Activated T-cell treated with anti-CD3 and anti-CD28 coated beads for 48 hours (primary cell): ENCODE data around the gene ARHGAP22.

Experiments
- DNase-seq: peaks from one replicate; pipeline ENCODE4 v3.0.0-alpha.2; 2020; ENCODE audit warnings: low read depth

ARHGAP22 gene

GRCh38 chr10:48511875-48512231, 93.0 kb downstream of the ARHGAP22 start:
- DNase-seq = no peak

- no peak for DNase-seq
These were observed 93.6 kb downstream of the ARHGAP22 start for GRCh38 chr10:48511066-48511874.

- DNase-seq = no peak
These were observed 94.7 kb downstream of the ARHGAP22 start for GRCh38 chr10:48509974-48510692.

DNA sequence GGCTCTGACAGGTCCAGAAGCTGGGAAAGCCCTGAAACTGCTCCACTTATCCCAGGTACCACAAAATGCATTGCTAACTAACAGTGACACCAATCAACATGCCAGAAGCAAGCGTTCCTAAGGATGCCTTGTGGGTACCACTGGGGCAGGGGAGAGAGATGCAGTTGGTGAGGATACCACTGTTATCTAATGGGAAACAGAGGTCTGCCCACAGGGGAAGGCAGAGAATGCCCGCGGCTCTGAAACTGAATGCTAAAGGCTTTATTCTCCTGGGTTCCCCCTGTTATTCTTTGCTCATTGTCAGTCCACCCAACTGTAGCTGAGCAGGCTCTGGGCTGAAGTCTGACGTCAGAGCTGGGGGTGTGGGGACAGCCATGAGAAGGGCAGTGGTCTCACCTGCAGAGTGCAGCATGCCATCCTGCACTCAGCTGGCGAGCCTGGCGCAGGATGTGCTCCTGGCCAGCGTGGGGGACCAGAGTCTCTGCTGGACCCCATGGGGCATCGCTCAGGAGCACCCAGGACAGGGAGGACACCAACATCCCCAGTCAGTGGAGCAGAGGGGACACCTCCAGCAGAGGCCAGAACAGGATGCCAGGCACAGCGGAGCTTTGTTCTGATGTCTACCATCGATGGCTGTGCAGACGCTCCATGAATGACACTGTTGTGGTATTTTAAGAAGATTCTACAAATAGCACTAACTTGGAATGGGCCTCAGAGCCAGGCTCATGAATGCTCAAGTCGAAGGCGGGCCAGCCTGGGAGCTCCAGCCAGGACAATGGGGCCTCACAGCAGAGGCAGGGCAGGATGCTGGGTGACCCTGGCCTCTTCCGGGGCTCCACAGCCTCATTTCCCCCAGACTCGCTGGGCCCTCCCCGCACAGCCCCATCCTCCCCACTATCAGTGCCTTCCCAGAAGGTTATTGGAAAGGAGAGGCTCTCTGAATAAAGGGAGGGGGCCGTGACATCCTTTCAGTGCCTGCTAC, 95.8 kb downstream of the ARHGAP22 start:
- DNase-seq = no peak

GRCh38 chr10:48507933-48508790, 96.7 kb downstream of the ARHGAP22 start:
- no peak for DNase-seq

- DNase-seq = no peak
These were observed 97.4 kb downstream of the ARHGAP22 start for GRCh38 chr10:48507494-48507893.

DNA sequence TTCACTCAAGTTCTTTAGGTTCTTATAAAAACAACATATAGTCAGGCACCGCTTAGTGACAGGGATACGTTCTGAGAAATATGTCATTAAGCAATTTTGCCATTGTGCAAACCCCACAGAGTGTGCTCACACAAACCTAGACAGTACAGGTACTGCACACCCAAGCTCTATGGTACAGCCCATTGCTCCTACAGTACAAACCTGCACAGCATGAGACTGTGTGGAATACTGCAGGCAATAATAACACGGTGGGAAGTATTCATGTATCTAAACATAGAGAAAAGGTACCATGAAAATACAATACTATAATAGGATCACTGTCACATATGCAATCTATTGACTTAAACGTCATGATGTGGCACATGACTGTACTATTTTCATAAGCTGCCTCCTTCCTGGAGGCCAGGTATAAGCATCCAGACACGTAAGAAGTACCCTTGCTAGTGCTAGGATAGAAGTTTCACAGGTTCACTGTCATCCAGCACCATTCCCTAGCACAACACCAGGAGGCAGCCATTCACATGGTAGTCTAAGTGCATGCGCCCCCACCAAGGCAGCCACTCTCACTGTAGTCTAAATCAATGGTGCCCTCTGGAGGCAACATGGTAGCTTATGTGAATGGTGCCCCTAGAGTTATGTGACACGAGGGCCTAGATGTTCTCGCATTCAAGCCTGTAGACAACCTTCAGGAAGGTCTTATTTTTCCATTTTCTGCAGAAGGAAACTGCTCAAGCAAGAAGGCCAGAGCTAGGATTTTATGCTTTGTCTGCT, 98.5 kb downstream of the ARHGAP22 start:
- no peak for DNase-seq

- DNase-seq = no peak
These were observed 99.3 kb downstream of the ARHGAP22 start for GRCh38 chr10:48505394-48506112.

DNA sequence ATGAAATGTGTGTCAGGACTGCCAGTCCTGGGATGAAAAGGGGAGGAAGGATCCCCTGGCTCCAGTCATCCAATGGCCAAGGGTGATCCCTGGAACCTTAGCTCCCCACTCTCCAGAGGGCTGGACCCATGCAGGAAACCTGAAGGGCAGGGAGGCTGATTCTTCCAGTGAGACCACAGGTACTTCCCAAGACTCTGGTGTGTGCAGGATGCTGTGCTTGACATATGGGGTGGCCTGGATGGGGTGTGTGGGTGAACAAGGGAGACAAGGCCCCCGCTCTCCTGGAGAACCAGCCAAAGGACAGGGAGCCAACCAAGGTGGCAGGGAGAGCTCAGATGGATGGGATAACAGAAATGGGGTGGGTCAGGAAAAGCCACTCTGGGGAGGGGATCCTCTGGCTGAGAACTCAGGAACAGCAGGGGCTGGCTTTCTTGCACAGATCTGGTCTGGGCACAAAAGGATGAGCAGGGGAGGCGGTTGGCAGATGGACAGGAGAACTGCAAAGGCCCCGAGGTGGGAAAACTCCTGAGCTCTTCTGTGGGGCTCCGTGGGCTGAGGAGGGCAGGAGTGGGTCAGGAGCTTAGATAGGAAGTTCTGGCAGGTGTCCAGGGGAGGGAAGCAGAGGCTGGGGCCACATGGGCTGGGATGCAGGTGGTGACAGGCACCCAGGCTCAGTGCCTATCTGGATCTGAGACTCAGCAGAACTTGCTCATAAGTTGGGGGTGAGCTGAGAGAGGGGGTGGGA, 100.6 kb downstream of the ARHGAP22 start:
- no peak for DNase-seq

DNA sequence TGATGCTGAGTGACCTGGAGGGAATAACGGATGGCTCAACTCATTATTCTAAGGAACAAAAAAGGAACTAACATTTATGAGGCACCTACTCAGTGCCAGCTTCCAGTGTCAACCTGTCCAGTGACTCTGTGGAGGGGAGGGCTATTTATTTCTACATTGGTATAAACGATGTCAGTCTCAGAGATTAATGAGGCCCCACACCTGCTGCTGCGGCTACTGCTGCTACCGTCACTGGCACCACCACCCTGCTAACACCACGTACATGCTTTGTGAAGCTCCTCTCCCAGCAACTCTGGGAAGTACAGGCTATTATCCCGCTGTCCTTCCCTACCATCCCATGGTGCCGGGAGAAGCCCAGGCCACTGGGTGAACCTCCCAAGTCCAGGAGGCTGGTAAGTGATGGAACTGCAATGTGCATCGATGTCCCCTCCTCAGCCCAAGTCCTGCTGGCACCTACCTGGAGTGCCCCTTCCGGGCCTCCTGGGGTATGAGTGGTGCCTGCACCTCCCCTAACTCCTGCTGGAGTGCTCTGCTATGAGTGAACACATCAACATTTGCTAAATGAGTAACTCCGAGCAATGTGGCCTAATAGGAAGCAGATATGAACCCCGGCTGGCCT, 101.5 kb downstream of the ARHGAP22 start:
- no peak for DNase-seq

DNA sequence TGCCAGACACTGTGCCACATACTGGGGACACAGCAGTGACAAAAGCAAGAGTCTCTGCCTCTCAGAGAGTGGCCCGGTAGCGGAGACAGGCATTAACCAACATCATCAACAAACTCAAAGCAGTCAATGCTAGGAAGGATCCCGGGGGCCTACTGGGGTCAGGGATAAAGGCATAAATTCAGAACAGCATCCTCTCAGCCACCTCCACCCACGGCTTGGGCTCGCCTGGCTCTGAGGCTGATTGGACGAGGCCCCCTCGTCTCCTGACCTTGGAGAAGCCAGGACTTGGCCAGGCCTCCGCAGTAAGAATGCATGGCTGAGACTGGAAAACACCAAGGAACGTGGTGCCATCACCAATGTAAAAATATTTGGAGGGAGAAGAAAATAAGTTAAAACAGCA, 102.1 kb downstream of the ARHGAP22 start:
- DNase-seq = no peak

- no peak for DNase-seq
These were observed 102.8 kb downstream of the ARHGAP22 start for GRCh38 chr10:48501787-48502771.

GRCh38 chr10:48501226-48501625, 103.6 kb downstream of the ARHGAP22 start:
- DNase-seq = no peak

- DNase-seq = no peak
These were observed 104.1 kb downstream of the ARHGAP22 start for GRCh38 chr10:48500771-48501170.

GRCh38 chr10:48498940-48499510, 105.8 kb downstream of the ARHGAP22 start:
- DNase-seq = no peak

DNA sequence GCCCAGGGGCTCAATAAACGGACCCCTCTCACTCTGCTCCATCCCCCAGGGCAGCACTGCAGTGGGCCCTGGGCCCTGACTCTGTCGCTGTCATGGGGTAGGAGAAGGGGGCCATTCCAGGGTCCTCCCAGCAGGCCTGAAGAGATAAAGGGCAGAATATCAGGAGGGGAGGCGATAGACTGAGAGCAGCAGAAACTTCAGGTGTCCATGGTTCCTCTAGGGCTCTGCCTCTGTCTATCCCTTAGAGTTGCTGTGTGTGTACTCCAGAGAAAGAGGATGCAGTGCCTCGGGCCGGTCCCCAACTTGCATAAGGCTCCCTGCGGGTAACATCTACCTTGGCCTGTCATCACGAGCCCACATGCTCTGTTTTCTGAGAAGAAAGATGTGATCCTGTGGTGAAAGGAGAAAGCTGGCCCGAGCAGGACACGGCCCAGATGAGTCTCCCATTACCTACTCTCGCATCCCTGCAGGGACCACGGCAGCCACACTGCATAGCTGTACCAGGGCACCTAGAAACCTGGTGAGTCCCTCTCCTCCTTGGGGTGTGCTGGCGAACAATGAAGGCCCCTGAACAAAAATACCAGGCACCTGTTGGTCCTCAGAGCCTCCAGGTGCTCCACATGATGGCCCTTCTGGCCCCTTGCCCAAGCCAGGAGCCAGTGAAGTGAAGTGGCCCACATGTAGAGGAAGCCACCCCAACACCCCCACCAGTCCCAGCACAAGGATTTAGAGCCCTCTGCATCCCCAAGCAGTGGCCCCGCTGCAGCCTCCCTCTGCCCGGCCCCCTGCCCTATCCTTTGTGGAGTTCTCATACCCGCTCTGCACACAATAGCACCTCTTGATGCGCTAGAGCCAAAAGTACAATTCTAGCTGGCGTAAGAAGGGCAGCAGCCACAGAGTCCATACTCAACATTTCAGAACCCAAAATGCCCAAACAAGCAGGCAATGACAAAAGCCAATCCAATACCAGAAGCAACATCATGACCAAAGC, 106.8 kb downstream of the ARHGAP22 start:
- DNase-seq = no peak
